ENCODE data around the gene ZFYVE28.
A peak's percentile ranks its signal among the peaks of the same experiment; 100 is the strongest.

ZFYVE28 gene

GRCh38 chr4:2250357-2251072 lies 167.9 kb downstream of the ZFYVE28 start:
- Mint-ChIP-seq H3K27me3 (no peaks in the 10 kb centered on the region), H3K27ac (no peak overlapping the region), H3K4me1 (peaks cover 4% of the 10 kb centered on the region)

GRCh38 chr4:2249526-2250356 lies 168.7 kb downstream of the ZFYVE28 start:
- H3K9me3 Mint-ChIP-seq: no peaks in the 10 kb centered on the region
- H3K4me3 Mint-ChIP-seq: no peak overlapping the region
- no peak for ATAC-seq
- peaks cover 12% of the 10 kb centered on the region for H3K4me1 Mint-ChIP-seq
- H3K27ac Mint-ChIP-seq: no peak overlapping the region
- no peaks in the 10 kb centered on the region for H3K27me3 Mint-ChIP-seq
- no peak for DNase-seq

More at GRCh38 chr4:2250357-2251072, 167.9 kb downstream of the ZFYVE28 start:
- ATAC-seq (no peak), DNase-seq (peak in 1 of 2 donors; percentile 9)
- H3K9me3 Mint-ChIP-seq: no peaks in the 10 kb centered on the region
- no peak overlapping the region for H3K4me3 Mint-ChIP-seq

GRCh38 chr4:2248821-2249261 lies 169.6 kb downstream of the ZFYVE28 start:
- no peaks in the 10 kb centered on the region for H3K27me3 Mint-ChIP-seq
- ATAC-seq (no peak), DNase-seq (peak in 1 of 2 donors; percentile 6)
- H3K4me3 Mint-ChIP-seq: no peak overlapping the region
- H3K4me1 Mint-ChIP-seq: peaks cover 17% of the 10 kb centered on the region
- no peak overlapping the region for H3K27ac Mint-ChIP-seq
- no peaks in the 10 kb centered on the region for H3K9me3 Mint-ChIP-seq

GRCh38 chr4:2248044-2248780 lies 170.2 kb downstream of the ZFYVE28 start:
- peaks cover 23% of the 10 kb centered on the region for H3K4me1 Mint-ChIP-seq
- H3K27ac Mint-ChIP-seq: no peak overlapping the region
- H3K9me3 Mint-ChIP-seq: no peaks in the 10 kb centered on the region
- H3K27me3 Mint-ChIP-seq: no peaks in the 10 kb centered on the region
- no peak for ATAC-seq
- peak in 1 of 2 donors; percentile 6 for DNase-seq
- no peak overlapping the region for H3K4me3 Mint-ChIP-seq

- H3K9me3 Mint-ChIP-seq: no peaks in the 10 kb centered on the region
- no peak overlapping the region for H3K27ac Mint-ChIP-seq
- peaks cover 26% of the 10 kb centered on the region for H3K4me1 Mint-ChIP-seq
- no peaks in the 10 kb centered on the region for H3K27me3 Mint-ChIP-seq
- H3K4me3 Mint-ChIP-seq: no peak overlapping the region
- peak; percentile 30 for ATAC-seq
- DNase-seq: no peak
These were observed 171.1 kb downstream of the ZFYVE28 start for GRCh38 chr4:2247128-2248043.

- Mint-ChIP-seq H3K27ac (no peak overlapping the region), H3K4me1 (peaks cover 30% of the 10 kb centered on the region), H3K27me3 (no peaks in the 10 kb centered on the region), H3K9me3 (no peaks in the 10 kb centered on the region), H3K4me3 (no peak overlapping the region)
- no peak for DNase-seq
- ATAC-seq: no peak
These were observed 171.9 kb downstream of the ZFYVE28 start for GRCh38 chr4:2246384-2247127.

- Mint-ChIP-seq H3K4me3 (no peak overlapping the region), H3K4me1 (peaks cover 31% of the 10 kb centered on the region), H3K27me3 (no peaks in the 10 kb centered on the region), H3K27ac (no peak overlapping the region), H3K9me3 (no peaks in the 10 kb centered on the region)
- DNase-seq (no peak), ATAC-seq (no peak)
These were observed 172.6 kb downstream of the ZFYVE28 start for GRCh38 chr4:2245787-2246275.

GRCh38 chr4:2245057-2245786 lies 173.2 kb downstream of the ZFYVE28 start:
- Mint-ChIP-seq H3K4me1 (peaks cover 37% of the 10 kb centered on the region), H3K4me3 (no peak overlapping the region), H3K9me3 (no peaks in the 10 kb centered on the region), H3K27ac (no peak overlapping the region), H3K27me3 (no peaks in the 10 kb centered on the region)
- ATAC-seq (no peak), DNase-seq (no peak)

- peak overlapping the region; percentile 10 to 81 for H3K27ac Mint-ChIP-seq
- H3K9me3 Mint-ChIP-seq: no peaks in the 10 kb centered on the region
- ATAC-seq (no peak), DNase-seq (peak in 1 of 2 donors; percentile 12)
- peaks cover 49% of the 10 kb centered on the region for H3K4me1 Mint-ChIP-seq
- H3K27me3 Mint-ChIP-seq: no peaks in the 10 kb centered on the region
- peak overlapping the region in 1 of 2 donors; percentile 34 for H3K4me3 Mint-ChIP-seq
These were observed 174.6 kb downstream of the ZFYVE28 start for GRCh38 chr4:2243681-2244380.

GRCh38 chr4:2241410-2242353 lies 176.8 kb downstream of the ZFYVE28 start, which contains the start of the genes HAUS3 and POLN:
Gene HAUS3, minus strand, starts transcription at chr4:2242121. Its CDS starts 1,175 bp downstream, at chr4:2240946.
Gene POLN, minus strand, starts transcription at chr4:2242121. Its CDS starts 12,890 bp downstream, at chr4:2229231.
- Mint-ChIP-seq H3K9me3 (no peaks in the 10 kb centered on the region), H3K27me3 (no peaks in the 10 kb centered on the region), H3K4me3 (peak within 1 kb of the TSS; percentile 88 to 96), H3K4me1 (peaks cover 67% of the 10 kb centered on the region), H3K27ac (peak within 1 kb of the TSS; percentile 91 to 97)
- ATAC-seq (peak; percentile 92), DNase-seq (peak; percentile 100)

GRCh38 chr4:2241003-2241402 lies 177.4 kb downstream of the ZFYVE28 start:
- no peaks in the 10 kb centered on the region for H3K27me3 Mint-ChIP-seq
- H3K4me3 Mint-ChIP-seq: peak overlapping the region; percentile 88 to 96
- no peaks in the 10 kb centered on the region for H3K9me3 Mint-ChIP-seq
- DNase-seq (no peak), ATAC-seq (no peak)
- H3K27ac Mint-ChIP-seq: peak overlapping the region; percentile 91 to 97
- peaks cover 67% of the 10 kb centered on the region for H3K4me1 Mint-ChIP-seq

All from stimulated activated naive CD8-positive, alpha-beta T cell treated with anti-CD3 and anti-CD28 coated beads, Interleukin-15, amount 100 ng/mL, for 72 hours (primary cell).